Gastrocnemius medialis (tissue), 4 donors: ENCODE measurements around the gene FBXW11.

Experiments used
- CTCF ChIP-seq, 5 experiments: fragments of 450-650 bp in 3 of 5; fragments of 200-600 bp in 2 of 5; sonication (generic) in 2 of 5; IDR thresholded peaks in 4 of 5; conservative IDR thresholded peaks in 1 of 5; 1 replicate in 4 of 5; 2 replicates in 1 of 5; pipeline ENCODE4 v1.5.1; 2016 to 2019; ENCODE audit warnings: antibody characterized with exemption in 5 of 5, mild to moderate bottlenecking in 3 of 5, moderate library complexity in 3 of 5
- POLR2A ChIP-seq, 2 donors: fragments of 450-650 bp; IDR thresholded peaks; one replicate each; pipeline ENCODE4 v1.6.1; 2017; ENCODE audit warnings: antibody characterized with exemption in 2 of 2, mild to moderate bottlenecking in 2 of 2, moderate library complexity in 2 of 2

GRCh38 chr5:171954721-171955120 is 51.7 kb downstream of the FBXW11 start:
- TF ChIP-seq CTCF (IDR thresholded peaks at IDR 0.05 in 4 of 5, conservative IDR thresholded peaks at IDR 0.05 in 1 of 5) (no peak), POLR2A (IDR thresholded peaks at IDR 0.05) (no peak)
